Upper lobe of left lung (tissue), 6 donors: ENCODE data around the gene SELPLG. TPM values are rescaled to one million over a fixed set of nuclear protein-coding genes. Genes with fewer than 3 reads are reported as not detected.
"Not testable (repeated sequence)": the region's sequence is repeated elsewhere in the genome, so short reads cannot be mapped to it uniquely, and the experiment has no call there.

ENCODE experiments used
- ATAC-seq, 2 donors: fragments of 200-7000 bp; cut with Tn5 transposase; one replicate each; pipeline ENCODE4 v1.9.1; 2022; ENCODE audit warnings: mild to moderate bottlenecking in 2 of 2, moderate library complexity in 2 of 2; ENCODE audit not compliant: low FRiP score in 2 of 2
- DNase-seq, 2 donors: peaks; one replicate each; pipeline ENCODE4 v3.0.0-alpha.2; 2019 to 2020
- H3K27ac ChIP-seq, 4 donors: fragments of 200-600 bp; sonication (generic); one replicate each; pipeline ENCODE4 v1.5.1; 2016 to 2019
- H3K27me3 ChIP-seq, 4 donors: fragments of 200-600 bp; sonication (generic); one replicate each; pipeline ENCODE4 v1.5.1; 2017 to 2019
- H3K36me3 ChIP-seq, 4 donors: fragments of 200-600 bp; sonication (generic); one replicate each; pipeline ENCODE4 v1.5.1; 2016 to 2019
- H3K4me1 ChIP-seq, 4 donors: fragments of 200-600 bp; sonication (generic); one replicate each; pipeline ENCODE4 v1.5.1; 2018 to 2019
- H3K4me3 ChIP-seq, 4 donors: fragments of 200-600 bp; sonication (generic); one replicate each; pipeline ENCODE4 v1.5.1; 2017 to 2019; ENCODE audit warnings: mild to moderate bottlenecking in 2 of 4, moderate library complexity in 1 of 4
- H3K9me3 ChIP-seq, 4 donors: fragments of 200-600 bp; sonication (generic); one replicate each; pipeline ENCODE4 v1.5.1; 2018 to 2019
- CTCF ChIP-seq, 6 experiments: fragments of 450-650 bp in 4 of 6; fragments of 200-600 bp in 2 of 6; sonication (generic) in 2 of 6; IDR thresholded peaks; one replicate each; pipeline ENCODE4 v1.5.1; 2016 to 2019; ENCODE audit warnings: antibody characterized with exemption in 6 of 6
- EP300 ChIP-seq, 4 donors: sonication (generic); formaldehyde crosslinking; IDR thresholded peaks; one replicate each; pipeline ENCODE4 v1.5.1; 2017; ENCODE audit warnings: antibody characterized with exemption in 4 of 4, control low read depth in 2 of 4
- POLR2A ChIP-seq, 4 donors: fragments of 450-650 bp; IDR thresholded peaks; one replicate each; pipeline ENCODE4 v1.5.1; 2016 to 2017; ENCODE audit warnings: antibody characterized with exemption in 4 of 4, mild to moderate bottlenecking in 2 of 4
- POLR2AphosphoS5 ChIP-seq, 2 donors: sonication (generic); formaldehyde crosslinking; IDR thresholded peaks; one replicate each; pipeline ENCODE4 v1.5.1; 2017; ENCODE audit warnings: antibody characterized with exemption in 2 of 2
- WGBS, 2 donors: methylation state at CpG; one replicate each; pipeline ENCODE4 v1.1.5; 2017 to 2018; 5-methylcytosine and 5-hydroxymethylcytosine counted together
- total RNA-seq, 6 donors: library from RNA; depleted of rRNA in 4 of 6; stranded (reverse); fragments of >200 nt in 4 of 6; gene quantifications; one replicate each; pipeline versions ENCODE4 v1.1.0 to v1.2.1, GENCODE V29; 2016 to 2021
- donor health status: DM: no; HTN: no; CAD: no; lungs with moderate emphysema.
- donor health status: DM: no; HTN: yes; CAD: no; lungs with severe emphysema.

Gene SELPLG
- total RNA-seq, 6 donors from 2014 or later, result 25.2 to 71.4 (median 42.5) TPM

DNA sequence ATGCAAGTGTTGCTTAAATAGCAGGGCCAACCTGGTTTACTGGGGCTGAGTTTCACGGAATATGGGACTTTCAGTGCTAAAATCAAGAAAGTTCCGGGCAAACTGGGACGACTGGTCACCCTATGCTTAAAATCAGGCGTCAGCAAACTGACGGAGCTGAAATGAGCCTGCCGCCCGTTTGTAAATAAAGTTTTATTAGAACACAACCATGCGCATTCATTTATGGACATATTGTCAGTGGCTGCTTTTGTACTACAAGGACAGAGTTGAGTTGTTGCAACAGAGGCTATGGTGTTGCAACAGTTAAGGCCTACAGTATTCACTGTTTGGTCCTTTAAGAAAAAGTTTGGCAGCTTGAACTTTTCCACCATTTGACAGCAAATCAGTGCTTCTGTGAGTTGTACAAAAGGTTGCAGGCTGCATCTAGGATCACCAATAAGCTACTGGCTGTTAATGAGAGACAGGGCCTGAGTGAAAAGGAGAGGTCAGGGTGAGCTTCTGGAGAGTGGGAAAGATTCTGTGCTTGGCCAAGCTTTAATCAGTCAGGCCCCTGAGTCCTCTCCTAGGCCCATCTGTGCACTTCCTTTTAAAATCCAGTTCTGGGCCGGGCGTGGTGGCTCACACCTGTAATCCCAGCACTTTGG, 13.3 kb downstream of the SELPLG start:
- no peak overlapping the region for H3K4me3 ChIP-seq
- H3K36me3 ChIP-seq, result peaks cover 0 to 7% (median 4%) of the 10 kb centered on the region in 4 donors
- no peaks in the 10 kb centered on the region for H3K9me3 ChIP-seq
- WGBS, 2 donors, result 92 to 94% methylated on average over 10 of the region's 10 CpGs
- no peaks in the 10 kb centered on the region for H3K27me3 ChIP-seq
- TF ChIP-seq POLR2AphosphoS5 (IDR thresholded peaks at IDR 0.05), result peak in 1 of 2 donors; percentile 46
- no peak for TF ChIP-seq POLR2A (IDR thresholded peaks at IDR 0.05)
- H3K27ac ChIP-seq, result peak overlapping the region; percentile 40 to 79 (median 60)
- peak in 1 of 2 donors; percentile 63 for DNase-seq
- ATAC-seq, result no peak
- H3K4me1 ChIP-seq, result peaks cover 29 to 53% (median 49%) of the 10 kb centered on the region in 4 donors

GRCh38 chr12:108619369-108620160, 14.1 kb downstream of the SELPLG start:
- Histone ChIP-seq H3K27ac (peak overlapping the region in 1 of 4 donors; percentile 74), H3K4me1 (peaks cover 29 to 53% (median 49%) of the 10 kb centered on the region in 4 donors), H3K27me3 (no peaks in the 10 kb centered on the region), H3K36me3 (peaks cover 0 to 7% (median 4%) of the 10 kb centered on the region in 4 donors), H3K9me3 (no peaks in the 10 kb centered on the region), H3K4me3 (no peak overlapping the region)
- no peak for TF ChIP-seq CTCF (IDR thresholded peaks at IDR 0.05)
- TF ChIP-seq POLR2A (IDR thresholded peaks at IDR 0.05), result no peak
- no peak for TF ChIP-seq POLR2AphosphoS5 (IDR thresholded peaks at IDR 0.05)
- no peak for TF ChIP-seq EP300 (IDR thresholded peaks at IDR 0.05)
- no peak for DNase-seq
- ATAC-seq, result no peak
- WGBS, 2 donors, result 84 to 86% methylated on average over 14 of the region's 14 CpGs

DNA sequence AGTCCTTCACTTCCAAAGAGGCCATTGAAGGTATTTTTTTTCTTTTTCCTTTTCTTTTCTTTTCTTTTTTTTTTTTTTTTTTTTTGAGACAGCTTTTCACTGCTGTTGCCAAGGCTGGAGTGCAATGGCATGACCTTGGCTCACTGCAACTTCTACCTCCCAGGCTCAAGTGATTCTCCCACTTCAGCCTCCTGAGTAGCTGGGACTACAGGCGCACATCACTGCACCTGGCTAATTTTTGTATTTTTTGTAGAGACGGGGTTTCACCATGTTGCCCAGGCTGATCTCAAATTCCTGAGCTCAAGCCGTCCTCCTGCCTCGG, 14.8 kb downstream of the SELPLG start:
- ATAC-seq, DNase-seq, H3K36me3 ChIP-seq, H3K27me3 ChIP-seq, H3K4me3 ChIP-seq, H3K9me3 ChIP-seq, H3K27ac ChIP-seq: not testable (repeated sequence)
- WGBS, 2 donors, result 81 to 88% methylated on average over 4 of the region's 4 CpGs
- peaks cover 30 to 55% (median 51%) of the 10 kb centered on the region in 4 donors for H3K4me1 ChIP-seq

DNA sequence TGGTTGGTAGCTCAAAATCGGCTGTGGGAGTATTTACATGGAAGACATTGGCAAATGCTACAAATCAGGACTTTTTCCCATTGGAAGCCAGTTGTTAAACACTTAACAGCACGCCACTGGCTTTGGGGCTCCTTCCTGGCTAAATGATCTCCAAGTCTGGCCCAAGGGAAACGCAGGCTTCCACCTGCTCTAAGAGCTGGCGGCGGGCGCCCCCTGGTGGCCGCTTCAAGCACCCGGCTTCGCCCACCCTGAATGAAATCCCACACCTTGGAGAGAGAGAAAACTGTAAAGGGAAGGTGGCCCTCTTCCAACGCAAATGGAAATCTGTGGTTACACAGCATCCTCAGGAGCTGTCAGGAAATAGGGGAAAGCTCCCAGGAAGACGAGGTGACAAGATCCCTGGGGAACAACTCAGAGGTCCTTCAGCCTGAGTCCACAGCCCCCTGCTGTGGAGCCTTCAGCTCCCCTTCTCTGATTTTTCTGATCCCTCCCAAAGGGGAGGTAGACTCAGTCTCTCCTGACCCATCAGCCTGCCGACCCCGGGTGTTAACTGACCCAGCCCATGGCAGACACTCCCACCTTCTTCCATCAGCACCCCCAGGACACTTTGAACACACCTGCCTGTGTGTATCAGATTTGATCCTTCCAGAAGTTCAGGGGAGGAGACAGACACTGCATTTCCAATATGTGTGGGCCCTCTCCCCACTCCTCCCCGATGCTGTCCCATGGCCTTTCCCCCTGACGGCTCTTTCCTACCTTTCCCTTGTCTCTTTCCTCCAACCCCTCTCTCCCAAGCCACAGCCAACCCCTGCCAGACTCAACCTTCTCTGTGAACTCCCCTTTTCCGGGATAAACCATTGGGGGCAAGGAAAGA, 15.4 kb downstream of the SELPLG start:
- peak; percentile 85 to 97 for DNase-seq
- no peak overlapping the region for H3K4me3 ChIP-seq
- H3K9me3 ChIP-seq, result no peaks in the 10 kb centered on the region
- TF ChIP-seq CTCF (IDR thresholded peaks at IDR 0.05) (peak; percentile 87 to 95 (median 92)), EP300 (IDR thresholded peaks at IDR 0.05) (no peak)
- H3K27ac ChIP-seq, result peak overlapping the region in 1 of 4 donors; percentile 71
- peak; percentile 85 to 89 for ATAC-seq
- 12 to 14% methylated on average over 16 of the region's 16 CpGs for WGBS, 2 donors
- H3K27me3 ChIP-seq, result no peaks in the 10 kb centered on the region
- H3K4me1 ChIP-seq, result peaks cover 36 to 58% (median 56%) of the 10 kb centered on the region in 4 donors
- peaks cover 0 to 3% (median 1%) of the 10 kb centered on the region in 4 donors for H3K36me3 ChIP-seq

- TF ChIP-seq POLR2A (IDR thresholded peaks at IDR 0.05) (no peak), POLR2AphosphoS5 (IDR thresholded peaks at IDR 0.05) (no peak), CTCF (IDR thresholded peaks at IDR 0.05) (no peak), EP300 (IDR thresholded peaks at IDR 0.05) (no peak)
- H3K4me3 ChIP-seq, result no peak overlapping the region
- peak overlapping the region; percentile 1 to 71 (median 53) for H3K27ac ChIP-seq
- WGBS, 2 donors, result 56 to 59% methylated on average over 8 to 14 of the region's 14 CpGs
- H3K27me3 ChIP-seq, result no peaks in the 10 kb centered on the region
- H3K36me3 ChIP-seq, result no peaks in the 10 kb centered on the region
- no peaks in the 10 kb centered on the region for H3K9me3 ChIP-seq
- ATAC-seq (peak; percentile 11 to 52), DNase-seq (peak in 1 of 2 donors; percentile 43)
- peaks cover 41 to 57% (median 53%) of the 10 kb centered on the region in 4 donors for H3K4me1 ChIP-seq
Observed at GRCh38 chr12:108616941-108617858, 16.5 kb downstream of the SELPLG start.
